GM12878 (cell line): ENCODE data around the gene PIGZ. TPM values are rescaled to one million over a fixed set of nuclear protein-coding genes. Genes with fewer than 3 reads are reported as not detected.
A peak's percentile ranks its signal among the peaks of the same experiment; 100 is the strongest.

Source experiments
- ATAC-seq: fragments of 200-7000 bp; cut with Tn5 transposase; 3 replicates; pipeline ENCODE4 v1.9.1; 2020; ENCODE audit warnings: mild to moderate bottlenecking, moderate library complexity
- BruUV-seq: library from RNA; stranded (reverse); fragments of 400-500 nt; replicated peaks from 2 replicates; lab custom pipeline; 2021; lab: Mats Ljungman, UMichigan
- CTCF ChIA-PET: fragments of 300-600 bp; sonication (Branson Sonifier 250); formaldehyde crosslinking; extraction: SDS; loops from one replicate; lab custom pipeline; 2021; ENCODE audit warnings: inconsistent platforms; lab: Yijun Ruan, JAX
- POLR2A ChIA-PET: fragments of 350-600 bp; formaldehyde crosslinking; extraction: SDS; loops from one replicate; lab custom pipeline; 2021; ENCODE audit warnings: inconsistent platforms; lab: Charles Lee
- RAD21 ChIA-PET: fragments of 300-600 bp; sonication (Branson Sonifier 250); formaldehyde crosslinking; loops from one replicate; lab custom pipeline; 2023; ENCODE audit warnings: antibody characterized with exemption; ENCODE audit not compliant: unreplicated experiment; lab: Charles Lee
- SMC1A ChIA-PET: fragments of 300-600 bp; sonication (Branson Sonifier 250); formaldehyde crosslinking; loops from one replicate; lab custom pipeline; 2023; ENCODE audit not compliant: unreplicated experiment, uncharacterized antibody; lab: Charles Lee
- DNase-seq: peaks from one replicate; pipeline ENCODE4 v3.0.0-alpha.2; 2011; ENCODE audit warnings: low read depth, low spot score
- FAIRE-seq: peaks from 3 replicates; lab custom pipeline; 2011; peaks lifted over from hg19 to GRCh38; lab: Jason Lieb, UNC
- H2AFZ ChIP-seq: 2 replicates; pipeline ENCODE4 v1.6.0; 2011; ENCODE audit warnings: low read depth, low read length, control low read depth; ENCODE audit not compliant: control insufficient read depth
- H3K27ac ChIP-seq: 2 replicates; pipeline ENCODE4 v1.5.1; 2011; ENCODE audit warnings: control low read depth; ENCODE audit not compliant: control insufficient read depth, insufficient read depth
- H3K27me3 ChIP-seq, 2 experiments: replicated peaks in 1 of 2; 2 replicates each; pipeline versions ENCODE4 v1.6.0 to v1.6.1; 2011; ENCODE audit warnings: low read length in 1 of 2; ENCODE audit not compliant: control insufficient read depth in 2 of 2, insufficient read depth in 2 of 2
- H3K36me3 ChIP-seq, 2 experiments: 2 replicates each; pipeline ENCODE4 v1.5.1; 2011; ENCODE audit warnings: low read length in 1 of 2; ENCODE audit not compliant: control insufficient read depth in 2 of 2, insufficient read depth in 2 of 2
- H3K4me1 ChIP-seq: 2 replicates; pipeline ENCODE4 v1.6.1; 2011; ENCODE audit warnings: mild to moderate bottlenecking, low read length, moderate library complexity, mixed read lengths; ENCODE audit not compliant: control insufficient read depth, insufficient read depth
- H3K4me2 ChIP-seq: 2 replicates; pipeline ENCODE4 v1.6.0; 2011; ENCODE audit warnings: control low read depth; ENCODE audit not compliant: control insufficient read depth, insufficient read depth
- H3K4me3 ChIP-seq: fragments of 200-600 bp; sonication (generic); 2 replicates; pipeline ENCODE4 v1.5.1; 2016
- H3K79me2 ChIP-seq: 2 replicates; pipeline ENCODE4 v1.6.0; 2011; ENCODE audit warnings: low read length; ENCODE audit not compliant: control insufficient read depth, insufficient read depth
- H3K9ac ChIP-seq: 2 replicates; pipeline ENCODE4 v1.8.0; 2011; ENCODE audit warnings: low read length, control low read depth, mixed read lengths; ENCODE audit not compliant: control insufficient read depth, insufficient read depth
- H3K9me3 ChIP-seq: replicated peaks from 3 replicates; pipeline ENCODE4 v1.5.1; 2011; ENCODE audit warnings: mild to moderate bottlenecking, low read length; ENCODE audit not compliant: control insufficient read depth, insufficient read depth
- H4K20me1 ChIP-seq: 2 replicates; pipeline ENCODE4 v1.6.0; 2011; ENCODE audit not compliant: control insufficient read depth, insufficient read depth
- ATF3 ChIP-seq: IDR thresholded peaks from 2 replicates; pipeline ENCODE4 v1.6.1; 2011; ENCODE audit warnings: low read depth, mild to moderate bottlenecking, low read length, moderate library complexity, borderline replicate concordance; ENCODE audit errors: extremely low read depth
- POLR2A ChIP-seq: IDR thresholded peaks from 2 replicates; pipeline ENCODE4 v1.6.1; 2011; ENCODE audit warnings: low read depth, mild to moderate bottlenecking, low read length
- POLR2AphosphoS5 ChIP-seq: IDR thresholded peaks from 2 replicates; pipeline ENCODE4 v1.6.1; 2011; ENCODE audit warnings: mild to moderate bottlenecking, low read length, inconsistent platforms
- RB1 ChIP-seq: fragments of 450-650 bp; formaldehyde crosslinking; IDR thresholded peaks from 2 replicates; pipeline ENCODE4 v1.6.1; 2017; ENCODE audit warnings: mild to moderate bottlenecking, borderline replicate concordance
- ZNF24 ChIP-seq: fragments of 450-650 bp; IDR thresholded peaks from 2 replicates; pipeline ENCODE4 v1.6.1; 2017; ENCODE audit warnings: antibody characterized with exemption, mild to moderate bottlenecking
- ZNF274 ChIP-seq: IDR thresholded peaks from one replicate; pipeline ENCODE4 v1.8.0; 2011; ENCODE audit not compliant: insufficient read length, insufficient read depth
- WGBS: methylation state at CpG from one replicate; pipeline ENCODE4 v1.1.6; 2016; ENCODE audit warnings: low lambda C conversion rate; ENCODE audit not compliant: insufficient replicate concordance, insufficient coverage; ENCODE audit errors: missing lambda C conversion rate; 5-methylcytosine and 5-hydroxymethylcytosine counted together
- in situ Hi-C: fragments of 300-500 bp; cut with MboI; formaldehyde crosslinking; loops from 9 replicates; pipeline ENCODE4 v1.14.3; 2018; ENCODE audit warnings: mixed read lengths
- intact Hi-C: fragments of 100-400 bp; cut with micrococcal nuclease; formaldehyde crosslinking; loops from one replicate; pipeline ENCODE4 v1.14.2; 2022; ENCODE audit not compliant: unreplicated experiment
- polyA plus RNA-seq, 11 experiments: library from polyadenylated mRNA; depleted of rRNA in 4 of 11; unstranded in 6 of 11; stranded (reverse) in 5 of 11; fragments of >200 nt; fragmentation: Nextera tagmentation in 4 of 11; fragmentation: Illumina TruSeq in 1 of 11; extraction: Ambion mirVana in 4 of 11; extraction: Trizol in 1 of 11; gene quantifications; 1 replicate in 1 of 11; 2 replicates in 10 of 11; pipeline versions ENCODE4 v1.2.1 to v1.2.3, GENCODE V29; 2011 to 2016; ENCODE audit warnings: inconsistent platforms in 2 of 11, missing spikeins in 2 of 11, low read depth in 1 of 11
- total RNA-seq, 4 experiments: library from RNA; depleted of rRNA in 3 of 4; stranded (reverse); fragments of >200 nt in 3 of 4; fragmentation: Illumina TruSeq in 1 of 4; extraction: Trizol in 1 of 4; gene quantifications; 2 replicates each; pipeline versions ENCODE4 v1.2.1 to v1.2.3, GENCODE V29; 2013 to 2021

Gene PIGZ
- total and polyA plus RNA-seq, 10 of the 15 experiments (the other 5 are each of a cell fraction or from before 2014, with no cell fraction given): 0.06 to 1.2 (median 0.64) TPM

GRCh38 chr3:197015790-197016736, 47.4 kb upstream of the PIGZ start:
- in situ Hi-C loops: no loop called here
- H3K36me3 ChIP-seq: no peaks in the 10 kb centered on the region
- no TSS peak for BruUV-seq
- no peak for FAIRE-seq
- ChIA-PET SMC1A (no interaction called here), POLR2A (no interaction called here), RAD21 (no interaction called here), CTCF (no interaction called here)
- intact Hi-C loops: no loop called here
- H3K79me2 ChIP-seq: no peaks in the 10 kb centered on the region
- no peak; the same call in 1 of the 3 replicates for ATAC-seq
- H3K9ac ChIP-seq: no peak overlapping the region
- TF ChIP-seq POLR2A: peak; percentile 33; the same call in 1 of the 2 replicates
- TF ChIP-seq ZNF274: no peak
- no peak for TF ChIP-seq ZNF24
- TF ChIP-seq ATF3: no peak
- WGBS: 83% methylated on average over 28 of the region's 28 CpGs
- no peaks in the 10 kb centered on the region for H4K20me1 ChIP-seq
- H3K27me3 ChIP-seq: no peaks in the 10 kb centered on the region
- no peak overlapping the region for H3K27ac ChIP-seq
- no peaks in the 10 kb centered on the region for H3K9me3 ChIP-seq
- DNase-seq: no peak
- H3K4me2 ChIP-seq: no peak overlapping the region
- no peaks in the 10 kb centered on the region for H3K4me1 ChIP-seq
- H3K4me3 ChIP-seq: no peak overlapping the region
- no peak overlapping the region for H2AFZ ChIP-seq

- SMC1A ChIA-PET: no interaction called here
- WGBS: 72% methylated on average over 22 of the region's 22 CpGs
- H4K20me1 ChIP-seq: no peaks in the 10 kb centered on the region
- CTCF ChIA-PET: no interaction called here
- in situ Hi-C loops: no loop called here
- TF ChIP-seq POLR2AphosphoS5 (0 out of 2 replicates have a peak, but pooled peaks have one; percentile 10), RB1 (no peak)
- no peaks in the 10 kb centered on the region for H3K4me1 ChIP-seq
- ATAC-seq (no peak), DNase-seq (no peak), FAIRE-seq (no peak)
- H3K27me3 ChIP-seq: no peaks in the 10 kb centered on the region
- no peak overlapping the region for H3K9ac ChIP-seq
- RAD21 ChIA-PET: no interaction called here
- intact Hi-C loops: no loop called here
- no peaks in the 10 kb centered on the region for H3K79me2 ChIP-seq
- BruUV-seq: no TSS peak
- H3K4me2 ChIP-seq: no peak overlapping the region
- no peak overlapping the region for H2AFZ ChIP-seq
- H3K27ac ChIP-seq: no peak overlapping the region
- POLR2A ChIA-PET: no interaction called here
- no peaks in the 10 kb centered on the region for H3K9me3 ChIP-seq
- H3K4me3 ChIP-seq: no peak overlapping the region
- H3K36me3 ChIP-seq: no peaks in the 10 kb centered on the region
Measured at GRCh38 chr3:197014942-197015575, 46.4 kb upstream of the PIGZ start.
